H9 (cell line): ENCODE data around the gene MDK. TPM values are rescaled to one million over a fixed set of nuclear protein-coding genes. Genes with fewer than 3 reads are reported as not detected.

Experiments used
- DNase-seq: peaks from one replicate; pipeline ENCODE4 v3.0.0-alpha.2; 2017
- H2AFZ ChIP-seq: one replicate; pipeline ENCODE4 v1.6.1; 2013; ENCODE audit warnings: mild to moderate bottlenecking, low read length, control low read depth, moderate library complexity
- H2AK5ac ChIP-seq: 2 replicates; pipeline ENCODE4 v1.6.1; 2013; ENCODE audit warnings: low read length, control low read depth, mixed read lengths; ENCODE audit not compliant: insufficient read length
- H2BK120ac ChIP-seq: one replicate; pipeline ENCODE4 v1.6.1; 2013; ENCODE audit warnings: low read depth, mild to moderate bottlenecking, low read length, control low read depth, inconsistent platforms; ENCODE audit not compliant: poor library complexity, severe bottlenecking
- H2BK12ac ChIP-seq: 2 replicates; pipeline ENCODE4 v1.6.1; 2013; ENCODE audit warnings: low read length, control low read depth, mixed read lengths, low read depth; ENCODE audit not compliant: insufficient read length
- H2BK15ac ChIP-seq: 2 replicates; pipeline ENCODE4 v1.6.1; 2013; ENCODE audit warnings: low read depth, low read length, control low read depth
- H2BK20ac ChIP-seq: one replicate; pipeline ENCODE4 v1.6.1; 2013; ENCODE audit warnings: low read depth, mild to moderate bottlenecking, low read length, control low read depth, inconsistent platforms; ENCODE audit not compliant: poor library complexity, severe bottlenecking
- H2BK5ac ChIP-seq: 2 replicates; pipeline ENCODE4 v1.6.1; 2013; ENCODE audit warnings: low read length, control low read depth, mixed read lengths; ENCODE audit not compliant: insufficient read length
- H3K14ac ChIP-seq: 2 replicates; pipeline ENCODE4 v1.6.1; 2013; ENCODE audit warnings: low read length, control low read depth; ENCODE audit not compliant: insufficient read depth
- H3K18ac ChIP-seq: 2 replicates; pipeline ENCODE4 v1.6.1; 2013; ENCODE audit warnings: low read depth, mild to moderate bottlenecking, mixed read lengths, low read length, control low read depth; ENCODE audit not compliant: insufficient read length
- H3K23ac ChIP-seq: 2 replicates; pipeline ENCODE4 v1.6.1; 2013; ENCODE audit warnings: low read length, control low read depth, mixed read lengths, low read depth; ENCODE audit not compliant: insufficient read length
- H3K23me2 ChIP-seq: 2 replicates; pipeline ENCODE4 v1.6.1; 2013; ENCODE audit warnings: low read depth, mild to moderate bottlenecking, mixed read lengths, low read length, control low read depth; ENCODE audit not compliant: insufficient read length, poor library complexity, severe bottlenecking
- H3K27ac ChIP-seq: 2 replicates; pipeline ENCODE4 v1.5.1; 2013; ENCODE audit warnings: low read length, control low read depth, mixed read lengths, low read depth; ENCODE audit not compliant: insufficient read length
- H3K27me3 ChIP-seq: 2 replicates; pipeline ENCODE4 v1.6.1; 2013; ENCODE audit warnings: low read length, control low read depth, inconsistent platforms; ENCODE audit not compliant: insufficient read depth
- H3K4ac ChIP-seq: 2 replicates; pipeline ENCODE4 v1.6.1; 2013; ENCODE audit warnings: low read depth, mild to moderate bottlenecking, control low read depth, inconsistent platforms, low read length, moderate library complexity
- H3K4me1 ChIP-seq: 2 replicates; pipeline ENCODE4 v1.6.1; 2013; ENCODE audit warnings: low read length, control low read depth, inconsistent platforms; ENCODE audit not compliant: insufficient read depth
- H3K4me2 ChIP-seq: 2 replicates; pipeline ENCODE4 v1.6.1; 2013; ENCODE audit warnings: low read length, control low read depth, mixed read lengths; ENCODE audit not compliant: insufficient read length, insufficient read depth
- H3K56ac ChIP-seq: 2 replicates; pipeline ENCODE4 v1.6.1; 2013; ENCODE audit warnings: low read depth, mild to moderate bottlenecking, mixed read lengths, low read length, control low read depth; ENCODE audit not compliant: insufficient read length
- H3K79me1 ChIP-seq: 2 replicates; pipeline ENCODE4 v1.6.1; 2013; ENCODE audit warnings: low read depth, mild to moderate bottlenecking, moderate library complexity, low read length, control low read depth, inconsistent platforms; ENCODE audit not compliant: insufficient read depth, poor library complexity, severe bottlenecking
- H3K79me2 ChIP-seq: 2 replicates; pipeline ENCODE4 v1.6.1; 2013; ENCODE audit warnings: low read length, control low read depth, inconsistent platforms; ENCODE audit not compliant: insufficient read depth
- H3K9ac ChIP-seq: 2 replicates; pipeline ENCODE4 v1.6.1; 2013; ENCODE audit warnings: low read length, control low read depth, mixed read lengths; ENCODE audit not compliant: insufficient read length; ENCODE audit errors: extremely low read depth
- H3K9me3 ChIP-seq: one replicate; pipeline ENCODE4 v1.6.1; 2013; ENCODE audit warnings: low read depth, low read length, inconsistent platforms; ENCODE audit not compliant: control insufficient read depth
- H3T11ph ChIP-seq: one replicate; pipeline ENCODE4 v1.6.1; 2013; ENCODE audit warnings: mild to moderate bottlenecking, low read length, control low read depth, inconsistent platforms
- H4K20me1 ChIP-seq: one replicate; pipeline ENCODE4 v1.6.1; 2013; ENCODE audit not compliant: control insufficient read depth, insufficient read length, insufficient read depth
- H4K5ac ChIP-seq: 2 replicates; pipeline ENCODE4 v1.6.1; 2013; ENCODE audit warnings: low read depth, mild to moderate bottlenecking, mixed read lengths, low read length, control low read depth; ENCODE audit not compliant: insufficient read length
- H4K8ac ChIP-seq: replicated peaks from 2 replicates; pipeline ENCODE4 v1.6.1; 2013; ENCODE audit warnings: low read length, control low read depth, mixed read lengths, low read depth; ENCODE audit not compliant: insufficient read length
- H4K91ac ChIP-seq: 2 replicates; pipeline ENCODE4 v1.6.1; 2013; ENCODE audit warnings: low read depth, mild to moderate bottlenecking, moderate library complexity, mixed read lengths, low read length, control low read depth; ENCODE audit not compliant: insufficient read length
- H3K27ac Mint-ChIP-seq, 3 experiments: 2 replicates in 2 of 3; 3 replicates in 1 of 3; pipeline ENCODE4 v1.8.0; 2020 to 2021; ENCODE audit warnings: mixed read lengths in 3 of 3, mild to moderate bottlenecking in 1 of 3, moderate library complexity in 1 of 3
- H3K27me3 Mint-ChIP-seq: 2 replicates; pipeline ENCODE4 v1.8.0; 2021; ENCODE audit warnings: low read depth, mild to moderate bottlenecking, moderate library complexity, mixed read lengths
- H3K36me3 Mint-ChIP-seq, 3 experiments: 2 replicates in 2 of 3; 3 replicates in 1 of 3; pipeline ENCODE4 v1.8.0; 2020 to 2021; ENCODE audit warnings: low read depth in 3 of 3, mixed read lengths in 3 of 3; ENCODE audit not compliant: insufficient read depth in 1 of 3
- H3K4me1 Mint-ChIP-seq, 2 experiments: 2 replicates each; pipeline ENCODE4 v1.8.0; 2020; ENCODE audit warnings: mixed read lengths in 2 of 2
- H3K4me3 Mint-ChIP-seq, 2 experiments: 2 replicates in 1 of 2; 3 replicates in 1 of 2; pipeline ENCODE4 v1.8.0; 2020 to 2021; ENCODE audit warnings: mild to moderate bottlenecking in 2 of 2, mixed read lengths in 2 of 2, moderate library complexity in 1 of 2
- H3K9me3 Mint-ChIP-seq, 2 experiments: 2 replicates in 1 of 2; 3 replicates in 1 of 2; pipeline ENCODE4 v1.8.0; 2020; ENCODE audit warnings: mild to moderate bottlenecking in 2 of 2, mixed read lengths in 2 of 2, moderate library complexity in 1 of 2
- CTCF ChIP-seq: fragments of 200-600 bp; sonication (generic); conservative IDR thresholded peaks from 3 replicates; pipeline ENCODE4 v1.8.0; 2021; ENCODE audit warnings: antibody characterized with exemption, mild to moderate bottlenecking
- WGBS: extraction: QIAGEN DNeasy Blood & Tissue Kit; methylation state at CpG from one replicate; pipeline ENCODE4 v1.1.7; 2013; ENCODE audit warnings: missing lambda C conversion rate, low lambda C conversion rate, mixed read lengths; ENCODE audit not compliant: insufficient read length; ENCODE audit errors: extremely low coverage; 5-methylcytosine and 5-hydroxymethylcytosine counted together
- total RNA-seq: library from RNA; stranded (reverse); gene quantifications from 2 replicates; pipeline ENCODE4 v1.2.1, GENCODE V29; 2021

The MDK gene
- total RNA-seq, 1 experiment from 2014 or later = 392 TPM

DNA sequence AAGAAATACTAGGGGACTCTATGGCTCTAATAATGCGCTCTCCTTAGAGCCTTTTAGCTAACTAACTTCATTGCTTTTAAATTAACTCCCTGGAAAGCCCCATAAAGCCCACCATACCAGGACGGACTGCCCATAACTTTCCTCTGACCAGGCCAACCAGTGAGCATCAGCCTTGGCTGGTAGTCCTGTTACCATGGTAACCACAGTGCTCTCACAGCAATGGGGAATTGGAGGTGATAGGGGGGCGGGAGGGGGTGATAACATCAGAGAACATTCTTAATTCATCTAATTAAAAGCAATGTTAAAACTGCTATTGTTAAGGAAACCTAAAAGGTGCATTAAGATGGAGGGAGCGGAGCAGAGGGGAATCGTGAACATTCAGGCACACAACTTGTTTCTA is 37.3 kb downstream of the MDK start:
- no peak overlapping the region for H3K27ac Mint-ChIP-seq
- Histone ChIP-seq H2BK20ac (no peak overlapping the region), H2BK5ac (no peak overlapping the region), H3T11ph (no peak overlapping the region), H2BK120ac (no peak overlapping the region), H2AK5ac (no peak overlapping the region), H3K14ac (no peak overlapping the region), H4K5ac (no peak overlapping the region), H3K27me3 (no peaks in the 10 kb centered on the region), H3K4ac (no peak overlapping the region), H4K8ac (no peak overlapping the region), H2AFZ (no peak overlapping the region), H3K79me2 (no peaks in the 10 kb centered on the region), H3K56ac (no peak overlapping the region), H3K9me3 (no peaks in the 10 kb centered on the region), H3K9ac (no peak overlapping the region), H3K27ac (no peak overlapping the region), H2BK12ac (no peak overlapping the region), H2BK15ac (no peak overlapping the region), H3K4me1 (no peaks in the 10 kb centered on the region), H3K18ac (no peak overlapping the region), H3K23me2 (no peaks in the 10 kb centered on the region), H4K20me1 (no peaks in the 10 kb centered on the region), H3K4me2 (no peak overlapping the region), H3K23ac (no peak overlapping the region), H4K91ac (no peak overlapping the region), H3K79me1 (no peaks in the 10 kb centered on the region)
- peaks cover 16 to 44% (median 17%) of the 10 kb centered on the region in 3 experiments for H3K36me3 Mint-ChIP-seq
- H3K4me3 Mint-ChIP-seq = no peak overlapping the region
- DNase-seq = no peak
- no peaks in the 10 kb centered on the region for H3K9me3 Mint-ChIP-seq
- no peaks in the 10 kb centered on the region for H3K27me3 Mint-ChIP-seq
- peaks cover 6 to 30% of the 10 kb centered on the region in 2 experiments for H3K4me1 Mint-ChIP-seq
- no CpG with 5 or more reads among the region's 5 CpGs for WGBS
- TF ChIP-seq CTCF = no peak
